ENCODE results near the gene CTNNA1.
"Not testable (repeated sequence)": the region's sequence is repeated elsewhere in the genome, so short reads cannot be mapped to it uniquely, and the experiment has no call there.

The CTNNA1 gene

DNA sequence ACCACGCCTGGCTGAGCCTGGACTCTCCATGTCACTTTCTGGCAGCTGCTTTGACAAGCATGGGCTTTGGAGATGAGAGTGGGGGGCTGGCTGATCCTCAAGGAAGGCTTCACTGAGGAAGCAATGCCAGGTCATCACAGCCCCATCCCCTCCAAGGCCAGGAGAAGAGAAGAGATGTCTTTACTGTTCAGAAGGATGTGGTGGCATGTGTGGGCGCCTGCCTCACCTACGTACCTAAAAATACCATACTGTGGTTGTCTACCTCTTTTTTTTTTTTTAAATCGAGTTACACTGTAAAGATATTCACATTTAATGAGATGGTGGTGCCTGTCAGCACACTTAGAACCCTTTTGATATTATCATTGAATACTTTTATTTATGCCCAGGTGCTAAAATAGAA lies 26.4 kb upstream of the CTNNA1 start:
- TF ChIP-seq, protein P1, sequence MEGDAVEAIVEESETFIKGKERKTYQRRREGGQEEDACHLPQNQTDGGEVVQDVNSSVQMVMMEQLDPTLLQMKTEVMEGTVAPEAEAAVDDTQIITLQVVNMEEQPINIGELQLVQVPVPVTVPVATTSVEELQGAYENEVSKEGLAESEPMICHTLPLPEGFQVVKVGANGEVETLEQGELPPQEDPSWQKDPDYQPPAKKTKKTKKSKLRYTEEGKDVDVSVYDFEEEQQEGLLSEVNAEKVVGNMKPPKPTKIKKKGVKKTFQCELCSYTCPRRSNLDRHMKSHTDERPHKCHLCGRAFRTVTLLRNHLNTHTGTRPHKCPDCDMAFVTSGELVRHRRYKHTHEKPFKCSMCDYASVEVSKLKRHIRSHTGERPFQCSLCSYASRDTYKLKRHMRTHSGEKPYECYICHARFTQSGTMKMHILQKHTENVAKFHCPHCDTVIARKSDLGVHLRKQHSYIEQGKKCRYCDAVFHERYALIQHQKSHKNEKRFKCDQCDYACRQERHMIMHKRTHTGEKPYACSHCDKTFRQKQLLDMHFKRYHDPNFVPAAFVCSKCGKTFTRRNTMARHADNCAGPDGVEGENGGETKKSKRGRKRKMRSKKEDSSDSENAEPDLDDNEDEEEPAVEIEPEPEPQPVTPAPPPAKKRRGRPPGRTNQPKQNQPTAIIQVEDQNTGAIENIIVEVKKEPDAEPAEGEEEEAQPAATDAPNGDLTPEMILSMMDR (IDR thresholded peaks at IDR 0.05; ENCODE audit: low read depth, low read length): no peak
- Histone ChIP-seq H3K9me3 (no peaks in the 10 kb centered on the region), H3K4me3 (ENCODE audit: low read depth, low read length) (no peak overlapping the region), H3K4me1 (no peaks in the 10 kb centered on the region), H3K36me3 (no peaks in the 10 kb centered on the region), H3K27me3 (no peaks in the 10 kb centered on the region)
- DNase-seq: no peak

DNA sequence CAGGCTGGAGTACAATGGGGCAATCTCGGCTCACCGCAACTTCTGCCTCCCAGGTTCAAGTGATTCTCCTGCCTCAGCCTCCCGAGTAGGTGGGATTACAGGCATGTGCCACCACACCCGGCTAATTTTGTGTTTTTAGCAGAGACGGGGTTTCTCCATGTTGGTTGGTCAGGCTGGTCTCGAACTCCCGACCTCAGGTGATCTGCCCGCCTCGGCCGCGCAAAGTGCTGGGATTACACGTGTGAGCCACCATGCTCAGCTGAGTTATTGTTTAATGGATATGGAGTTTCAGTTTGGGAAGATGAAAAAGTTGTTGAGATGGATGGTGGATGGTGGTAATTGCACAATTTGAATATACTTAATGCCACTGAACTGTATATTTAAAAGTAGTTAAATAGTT lies 22.7 kb upstream of the CTNNA1 start:
- H3K4me3 ChIP-seq (ENCODE audit: low read depth, low read length); DNase-seq; H3K36me3 ChIP-seq; H3K27me3 ChIP-seq; H3K4me1 ChIP-seq; H3K9me3 ChIP-seq: not testable (repeated sequence)

DNA sequence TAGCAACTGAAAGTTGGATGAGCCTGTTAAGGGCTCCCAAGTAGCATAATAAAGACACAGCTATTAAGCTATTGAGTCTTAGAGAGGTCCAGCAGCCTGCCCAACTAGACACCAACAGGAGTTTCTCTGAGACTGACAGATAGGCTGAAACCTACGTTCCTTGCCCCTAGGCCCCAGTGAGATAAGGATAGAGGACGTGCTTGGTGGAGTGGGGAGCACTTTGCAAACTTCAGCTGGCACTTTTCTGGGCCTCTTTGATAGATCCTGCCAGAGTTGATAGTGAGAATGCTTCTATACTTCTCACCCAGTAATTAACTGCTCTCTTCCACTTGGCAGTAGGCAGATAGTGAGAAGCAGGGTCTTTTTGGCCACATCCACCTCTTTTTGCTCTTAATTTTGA lies 20.8 kb upstream of the CTNNA1 start:
- Histone ChIP-seq H3K4me3 (ENCODE audit: low read depth, low read length) (no peak overlapping the region), H3K36me3 (no peaks in the 10 kb centered on the region), H3K27me3 (no peaks in the 10 kb centered on the region), H3K9me3 (no peaks in the 10 kb centered on the region), H3K4me1 (no peaks in the 10 kb centered on the region)
- DNase-seq: no peak
- TF ChIP-seq, protein P1 (IDR thresholded peaks at IDR 0.05; ENCODE audit: low read depth, low read length): no peak

DNA sequence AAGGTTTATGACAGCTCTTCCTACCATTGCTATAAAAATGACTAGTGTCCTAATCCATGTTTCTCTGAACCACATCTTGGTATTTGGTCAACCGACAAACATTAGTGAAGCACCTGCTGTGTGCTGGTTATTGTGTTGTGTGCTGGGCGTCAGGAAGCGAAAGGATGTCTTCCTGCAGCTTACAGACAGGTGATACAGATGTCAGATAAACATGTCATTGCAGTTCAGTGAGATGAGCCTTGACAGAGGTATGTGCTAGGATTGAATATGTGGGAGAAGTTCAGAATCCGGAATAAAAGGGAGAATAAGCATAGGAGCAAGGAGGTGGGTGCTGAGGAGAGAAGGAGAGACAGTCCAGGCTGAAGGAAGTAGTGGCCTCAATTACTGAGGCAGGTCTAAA lies 20.3 kb upstream of the CTNNA1 start:
- Histone ChIP-seq H3K4me1 (no peaks in the 10 kb centered on the region), H3K27me3 (no peaks in the 10 kb centered on the region), H3K4me3 (ENCODE audit: low read depth, low read length) (no peak overlapping the region), H3K36me3 (no peaks in the 10 kb centered on the region), H3K9me3 (no peaks in the 10 kb centered on the region)
- TF ChIP-seq, protein P1 (IDR thresholded peaks at IDR 0.05; ENCODE audit: low read depth, low read length): no peak
- no peak for DNase-seq

DNA sequence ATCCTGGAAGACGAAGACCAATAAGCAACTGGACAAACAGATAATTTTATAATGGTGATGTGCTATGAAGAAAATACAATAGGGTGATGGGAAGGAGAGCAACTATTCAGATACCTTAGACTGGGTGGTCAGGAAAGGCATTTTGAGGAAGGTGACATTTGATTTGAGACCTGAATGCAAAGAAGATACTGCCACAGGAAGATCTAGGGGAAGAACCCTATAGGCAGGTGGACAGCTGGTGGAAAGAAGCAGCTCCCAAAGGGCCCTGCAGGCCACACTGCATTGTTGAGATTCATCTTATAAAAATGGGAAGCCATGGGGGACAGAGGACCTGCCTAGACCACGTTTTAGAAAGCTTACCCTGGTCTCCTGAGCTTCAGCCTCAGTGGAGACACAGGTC lies 19.7 kb upstream of the CTNNA1 start:
- no peaks in the 10 kb centered on the region for H3K36me3 ChIP-seq
- no peaks in the 10 kb centered on the region for H3K9me3 ChIP-seq
- no peaks in the 10 kb centered on the region for H3K27me3 ChIP-seq
- no peak for DNase-seq
- no peaks in the 10 kb centered on the region for H3K4me1 ChIP-seq
- no peak overlapping the region for H3K4me3 ChIP-seq (ENCODE audit: low read depth, low read length)
- TF ChIP-seq, protein P1 (IDR thresholded peaks at IDR 0.05; ENCODE audit: low read depth, low read length): no peak

DNA sequence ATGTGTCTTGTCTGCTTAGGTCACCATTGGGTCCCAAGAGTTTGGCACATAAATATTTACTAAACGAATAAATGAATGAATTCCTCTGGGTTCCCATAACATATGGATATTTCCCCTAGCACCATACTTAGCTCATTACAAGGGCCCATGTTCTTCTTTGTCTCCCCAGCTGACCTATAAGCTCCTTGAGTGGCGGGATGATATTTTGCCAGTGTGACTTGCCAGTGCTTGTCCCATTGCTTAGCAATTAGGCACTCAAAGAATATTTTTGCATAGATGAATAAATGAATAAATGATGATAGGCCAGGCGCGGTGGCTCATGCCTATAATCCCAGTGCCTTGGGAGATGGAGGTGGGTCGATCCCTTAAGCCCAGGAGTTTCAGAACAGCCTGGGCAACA lies 16.9 kb upstream of the CTNNA1 start:
- Histone ChIP-seq H3K9me3 (no peaks in the 10 kb centered on the region), H3K27me3 (no peaks in the 10 kb centered on the region), H3K4me3 (ENCODE audit: low read depth, low read length) (no peak overlapping the region), H3K36me3 (no peaks in the 10 kb centered on the region), H3K4me1 (no peaks in the 10 kb centered on the region)
- DNase-seq: no peak
- TF ChIP-seq, protein P1 (IDR thresholded peaks at IDR 0.05; ENCODE audit: low read depth, low read length): no peak

Data from BE2C (cell line).